SK-N-SH (cell line): ENCODE measurements around the gene GSTM4. TPM values are rescaled to one million over a fixed set of nuclear protein-coding genes. Genes with fewer than 3 reads are reported as not detected.

Experiments used
- CTCF ChIA-PET: fragments of 300-600, 350-600 bp; formaldehyde crosslinking; extraction: SDS; loops from one replicate; lab custom pipeline; 2021; lab: Yijun Ruan, JAX
- POLR2A ChIA-PET: fragments of 350-600 bp; sonication (Branson Sonifier 250); formaldehyde crosslinking; extraction: SDS; loops from one replicate; lab custom pipeline; 2020; ENCODE audit warnings: antibody characterized with exemption, inconsistent platforms; lab: Yijun Ruan, JAX
- DNase-seq: peaks from one replicate; pipeline ENCODE4 v3.0.0; 2012
- H2AFZ ChIP-seq: fragments of 200-600 bp; sonication (generic); 2 replicates; pipeline ENCODE4 v1.8.1; 2016; ENCODE audit warnings: antibody characterized with exemption, mild to moderate bottlenecking, low read depth
- H3F3A ChIP-seq: fragments of 200-600 bp; sonication (generic); replicated peaks from 2 replicates; pipeline ENCODE3; 2016; ENCODE audit warnings: antibody characterized with exemption, mild to moderate bottlenecking; ENCODE audit not compliant: insufficient read depth
- H3K27ac ChIP-seq, 2 experiments: fragments of 200-500 bp in 1 of 2; fragments of 200-600 bp in 1 of 2; sonication (Bioruptor generic) in 1 of 2; sonication (generic), shearing (Covaris generic) in 1 of 2; 2 replicates each; pipeline versions ENCODE4 v1.5.1 to v1.6.1; 2014 to 2016; ENCODE audit warnings: low read depth in 2 of 2, inconsistent platforms in 1 of 2, low read length in 1 of 2, mild to moderate bottlenecking in 1 of 2, mixed read lengths in 1 of 2
- H3K27me3 ChIP-seq: fragments of 200-600 bp; sonication (generic), shearing (Covaris generic); 2 replicates; pipeline ENCODE4 v1.6.1; 2016; ENCODE audit warnings: mixed run types; ENCODE audit not compliant: insufficient read depth
- H3K36me3 ChIP-seq, 2 experiments: fragments of 200-500 bp in 1 of 2; fragments of 200-600 bp in 1 of 2; sonication (Bioruptor generic) in 1 of 2; sonication (generic) in 1 of 2; replicated peaks in 1 of 2; 2 replicates each; pipeline versions ENCODE3 to v1.5.1; 2014 to 2016; ENCODE audit warnings: low read length in 1 of 2, mild to moderate bottlenecking in 1 of 2; ENCODE audit not compliant: insufficient read depth in 2 of 2, control insufficient read depth in 1 of 2
- H3K4me1 ChIP-seq, 2 experiments: fragments of 200-500 bp in 1 of 2; fragments of 200-600 bp in 1 of 2; sonication (Bioruptor generic) in 1 of 2; sonication (generic), shearing (Covaris generic) in 1 of 2; 2 replicates each; pipeline versions ENCODE4 v1.5.1 to v1.6.1; 2014 to 2016; ENCODE audit warnings: low read depth in 1 of 2, low read length in 1 of 2, mixed run types in 1 of 2; ENCODE audit not compliant: insufficient read depth in 2 of 2, control insufficient read depth in 1 of 2
- H3K4me2 ChIP-seq: fragments of 200-600 bp; sonication (generic), shearing (Covaris generic); 2 replicates; pipeline ENCODE4 v1.6.1; 2017; ENCODE audit warnings: mixed run types
- H3K4me3 ChIP-seq, 2 experiments: fragments of 200-500 bp in 1 of 2; fragments of 200-600 bp in 1 of 2; sonication (Bioruptor generic) in 1 of 2; sonication (generic), shearing (Covaris generic) in 1 of 2; 2 replicates each; pipeline versions ENCODE4 v1.5.1 to v1.8.1; 2014 to 2016; ENCODE audit warnings: low read depth in 2 of 2, inconsistent platforms in 1 of 2, low read length in 1 of 2, mild to moderate bottlenecking in 1 of 2, mixed read lengths in 1 of 2, moderate library complexity in 1 of 2
- H3K79me2 ChIP-seq: fragments of 200-600 bp; sonication (generic); 2 replicates; pipeline ENCODE4 v1.8.1; 2017; ENCODE audit warnings: mild to moderate bottlenecking; ENCODE audit not compliant: insufficient read depth
- H3K9ac ChIP-seq: fragments of 200-600 bp; sonication (generic); 2 replicates; pipeline ENCODE4 v1.6.1; 2017; ENCODE audit warnings: mixed run types
- H3K9me2 ChIP-seq: fragments of 200-600 bp; sonication (generic); 2 replicates; pipeline ENCODE4 v1.6.1; 2017; ENCODE audit warnings: mixed run types
- H3K9me3 ChIP-seq: fragments of 200-600 bp; sonication (generic); 2 replicates; pipeline ENCODE4 v1.6.1; 2017; ENCODE audit warnings: mixed run types, mild to moderate bottlenecking, moderate library complexity
- H4K20me1 ChIP-seq: fragments of 200-600 bp; sonication (generic); 2 replicates; pipeline ENCODE4 v1.6.1; 2017; ENCODE audit warnings: mild to moderate bottlenecking, mixed run types; ENCODE audit not compliant: insufficient read depth
- CHD2 ChIP-seq: fragments of 150-350 bp; IDR thresholded peaks from 2 replicates; pipeline ENCODE4 v1.6.1; 2018; ENCODE audit warnings: low read length; ENCODE audit not compliant: partially characterized antibody
- FOXJ3 ChIP-seq: sonication (generic); formaldehyde crosslinking; IDR thresholded peaks from 2 replicates; pipeline ENCODE4 v1.5.1; 2020; ENCODE audit warnings: mild to moderate bottlenecking, missing genetic modification reagents
- FOXM1 ChIP-seq: IDR thresholded peaks from 2 replicates; pipeline ENCODE4 v1.4.0; 2012; ENCODE audit warnings: low read depth, mild to moderate bottlenecking
- GATA2 ChIP-seq: sonication (generic); formaldehyde crosslinking; IDR thresholded peaks from 2 replicates; pipeline ENCODE4 v1.5.0; 2020; ENCODE audit warnings: mild to moderate bottlenecking, missing genetic modification reagents
- JUND ChIP-seq: IDR thresholded peaks from 2 replicates; pipeline ENCODE4 v1.4.0; 2012
- MEF2A ChIP-seq: IDR thresholded peaks from 2 replicates; pipeline ENCODE4 v1.4.0; 2012; ENCODE audit warnings: low read depth, borderline replicate concordance
- NFIC ChIP-seq: IDR thresholded peaks from 2 replicates; pipeline ENCODE4 v1.4.0; 2012; ENCODE audit warnings: borderline replicate concordance
- NRF1 ChIP-seq: IDR thresholded peaks from 2 replicates; pipeline ENCODE4 v1.6.1; 2012; ENCODE audit warnings: low read depth, mild to moderate bottlenecking, low read length
- RCOR1 ChIP-seq: fragments of 150-350 bp; IDR thresholded peaks from 2 replicates; pipeline ENCODE4 v1.6.1; 2017; ENCODE audit warnings: antibody characterized with exemption, low read length
- RFX5 ChIP-seq: IDR thresholded peaks from 2 replicates; pipeline ENCODE4 v1.6.1; 2012; ENCODE audit warnings: mild to moderate bottlenecking, improper control_type of control experiment, low read length
- RXRA ChIP-seq: IDR thresholded peaks from 2 replicates; pipeline ENCODE4 v1.4.0; 2012; ENCODE audit warnings: low read depth, mild to moderate bottlenecking, borderline replicate concordance
- SIN3A ChIP-seq: IDR thresholded peaks from 2 replicates; pipeline ENCODE4 v1.6.1; 2012; ENCODE audit warnings: low read depth, mild to moderate bottlenecking, low read length, moderate library complexity, borderline replicate concordance
- TCF12 ChIP-seq: IDR thresholded peaks from 2 replicates; pipeline ENCODE4 v1.4.0; 2012
- WGBS: methylation state at CpG from one replicate; pipeline ENCODE4 v1.1.6; 2017; ENCODE audit warnings: low lambda C conversion rate; 5-methylcytosine and 5-hydroxymethylcytosine counted together
- polyA plus RNA-seq, 3 experiments: library from polyadenylated mRNA; depleted of rRNA; stranded (reverse); fragments of >200 nt; gene quantifications; 2 replicates each; pipeline ENCODE4 v1.2.3, GENCODE V29; 2012
- TF ChIP-seq, protein P1 (sequence below): IDR thresholded peaks from 2 replicates; pipeline ENCODE4 v1.6.1; 2012; ENCODE audit warnings: mild to moderate bottlenecking, low read depth, low read length, moderate library complexity
- TF ChIP-seq, protein P2 (sequence below): fragments of 200-600 bp; sonication (generic); IDR thresholded peaks from 2 replicates; pipeline ENCODE4 v1.6.1; 2017; ENCODE audit warnings: antibody characterized with exemption, mild to moderate bottlenecking, moderate library complexity

The GSTM4 gene
- polyA plus RNA-seq, 1 of the 3 experiments (the other 2 are of a cell fraction) = 34.2 TPM

DNA sequence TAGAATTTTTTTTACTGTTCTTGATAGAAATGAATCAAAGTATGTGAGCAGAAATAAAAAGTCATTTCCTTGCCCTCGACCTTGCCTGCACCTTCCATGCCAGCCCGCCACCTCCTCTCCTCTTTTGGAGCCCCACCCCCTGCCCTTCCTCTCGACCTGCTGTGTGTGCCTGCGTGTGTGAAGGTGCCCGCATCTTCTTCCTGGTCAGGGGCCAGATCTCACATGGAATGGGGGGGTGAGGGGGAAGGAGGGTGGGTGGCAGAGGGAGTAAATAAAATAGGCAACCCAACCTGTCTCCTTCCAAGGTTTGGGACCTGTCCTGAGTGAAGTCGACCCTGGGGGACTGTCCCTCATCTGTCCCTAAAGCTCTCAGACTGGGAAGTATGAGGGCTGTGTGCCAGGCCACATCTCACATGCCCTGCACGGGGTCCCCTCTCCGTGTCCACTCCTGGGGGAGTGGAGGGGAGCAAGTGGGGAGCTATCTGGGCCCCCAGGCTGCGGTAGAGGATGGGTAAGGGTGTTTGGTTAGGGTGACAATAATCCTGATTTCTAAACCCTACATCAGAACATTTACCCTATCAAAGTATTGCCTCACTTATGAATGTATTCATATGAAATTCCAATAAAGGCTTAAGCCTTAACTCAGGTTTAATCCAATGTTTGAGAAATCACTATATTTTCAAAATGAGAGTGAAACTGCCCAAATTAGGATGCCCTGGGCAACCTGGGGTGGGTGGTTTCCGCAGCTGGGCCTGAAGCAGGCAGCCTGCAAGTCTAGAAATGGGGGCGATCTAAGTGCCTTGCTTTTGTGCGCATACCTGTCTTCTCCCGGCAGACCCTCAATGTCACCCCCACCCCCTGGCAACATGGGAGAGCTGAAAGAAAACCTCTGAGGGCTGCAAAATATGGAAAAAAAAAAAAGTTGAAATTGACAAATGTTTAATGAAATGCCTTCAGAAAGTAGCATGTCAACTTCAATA lies 20.8 kb upstream of the GSTM4 start:
- ChIA-PET POLR2A (interaction anchor here (0.8 to 1.0 kb wide), 2 partner anchors 9 to 87 kb away, joined by 3 to 5 read pairs; partner anchors contain the start of gene GNAI3), CTCF (interaction anchor here (0.6 to 9.5 kb wide), 10 partner anchors 7 to 327 kb away, joined by 3 to 169 read pairs (median 21); partner anchors contain the start of genes AMPD2, GNAI3 and GNAT2)
- no peak overlapping the region for H3K4me3 ChIP-seq
- peaks cover 19 to 20% of the 10 kb centered on the region in 2 experiments for H3K36me3 ChIP-seq
- H3K9me3 ChIP-seq = no peaks in the 10 kb centered on the region; the same call in 1 of the 2 replicates
- TF ChIP-seq RXRA (no peak), FOXJ3 (no peak), JUND (no peak), GATA2 (CRISPR knock-in tag) (no peak), RCOR1 (no peak), TCF12 (no peak), RFX5 (no peak), SIN3A (no peak), CHD2 (no peak)
- TF ChIP-seq, protein P1, sequence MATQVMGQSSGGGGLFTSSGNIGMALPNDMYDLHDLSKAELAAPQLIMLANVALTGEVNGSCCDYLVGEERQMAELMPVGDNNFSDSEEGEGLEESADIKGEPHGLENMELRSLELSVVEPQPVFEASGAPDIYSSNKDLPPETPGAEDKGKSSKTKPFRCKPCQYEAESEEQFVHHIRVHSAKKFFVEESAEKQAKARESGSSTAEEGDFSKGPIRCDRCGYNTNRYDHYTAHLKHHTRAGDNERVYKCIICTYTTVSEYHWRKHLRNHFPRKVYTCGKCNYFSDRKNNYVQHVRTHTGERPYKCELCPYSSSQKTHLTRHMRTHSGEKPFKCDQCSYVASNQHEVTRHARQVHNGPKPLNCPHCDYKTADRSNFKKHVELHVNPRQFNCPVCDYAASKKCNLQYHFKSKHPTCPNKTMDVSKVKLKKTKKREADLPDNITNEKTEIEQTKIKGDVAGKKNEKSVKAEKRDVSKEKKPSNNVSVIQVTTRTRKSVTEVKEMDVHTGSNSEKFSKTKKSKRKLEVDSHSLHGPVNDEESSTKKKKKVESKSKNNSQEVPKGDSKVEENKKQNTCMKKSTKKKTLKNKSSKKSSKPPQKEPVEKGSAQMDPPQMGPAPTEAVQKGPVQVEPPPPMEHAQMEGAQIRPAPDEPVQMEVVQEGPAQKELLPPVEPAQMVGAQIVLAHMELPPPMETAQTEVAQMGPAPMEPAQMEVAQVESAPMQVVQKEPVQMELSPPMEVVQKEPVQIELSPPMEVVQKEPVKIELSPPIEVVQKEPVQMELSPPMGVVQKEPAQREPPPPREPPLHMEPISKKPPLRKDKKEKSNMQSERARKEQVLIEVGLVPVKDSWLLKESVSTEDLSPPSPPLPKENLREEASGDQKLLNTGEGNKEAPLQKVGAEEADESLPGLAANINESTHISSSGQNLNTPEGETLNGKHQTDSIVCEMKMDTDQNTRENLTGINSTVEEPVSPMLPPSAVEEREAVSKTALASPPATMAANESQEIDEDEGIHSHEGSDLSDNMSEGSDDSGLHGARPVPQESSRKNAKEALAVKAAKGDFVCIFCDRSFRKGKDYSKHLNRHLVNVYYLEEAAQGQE = no peak
- peak overlapping the region in 1 of 2 experiments; percentile 98; a peak in 2 of 4 replicates for H3K27ac ChIP-seq
- H3K27me3 ChIP-seq = no peaks in the 10 kb centered on the region
- no peaks in the 10 kb centered on the region for H3K9me2 ChIP-seq
- no peak overlapping the region for H3K9ac ChIP-seq
- peaks cover 4% of the 10 kb centered on the region for H3F3A ChIP-seq
- H3K79me2 ChIP-seq = no peaks in the 10 kb centered on the region
- H2AFZ ChIP-seq = no peak overlapping the region
- peak; percentile 7 for DNase-seq
- 79% methylated on average over 11 of the region's 13 CpGs for WGBS
- no peaks in the 10 kb centered on the region for H4K20me1 ChIP-seq
- H3K4me2 ChIP-seq = no peak overlapping the region
- H3K4me1 ChIP-seq = peaks cover 7 to 88% of the 10 kb centered on the region in 2 experiments; a peak in 3 of 4 replicates

DNA sequence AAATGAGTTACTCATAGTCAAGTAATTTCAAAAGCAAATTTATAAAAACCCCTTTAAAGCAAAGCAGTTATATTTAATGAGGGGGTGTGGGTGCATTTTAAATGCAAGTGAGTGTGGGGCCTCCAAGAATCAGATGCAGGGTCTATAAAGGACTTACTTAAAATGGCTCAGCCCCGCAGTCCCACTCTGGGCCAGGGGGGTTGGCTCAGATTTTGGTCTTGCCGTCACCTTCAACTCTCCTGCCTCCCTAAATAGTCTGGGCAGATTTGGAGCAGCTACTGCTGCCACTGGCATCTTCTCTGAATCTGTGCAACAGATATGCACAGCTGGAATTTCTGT lies 20.1 kb upstream of the GSTM4 start:
- DNase-seq = no peak
- Histone ChIP-seq H3K36me3 (peaks cover 14 to 18% of the 10 kb centered on the region in 2 experiments), H3K4me2 (peak overlapping the region; percentile 29; the same call in 1 of the 2 replicates), H3K9ac (no peak overlapping the region), H3K79me2 (no peaks in the 10 kb centered on the region), H3K27ac (peak overlapping the region; percentile 13 to 98; a peak in 3 of 4 replicates), H3F3A (peaks cover 4% of the 10 kb centered on the region), H3K9me2 (no peaks in the 10 kb centered on the region), H3K4me1 (peaks cover 7 to 89% of the 10 kb centered on the region in 2 experiments; a peak in 3 of 4 replicates), H2AFZ (no peak overlapping the region), H3K27me3 (no peaks in the 10 kb centered on the region), H3K4me3 (no peak overlapping the region), H3K9me3 (no peaks in the 10 kb centered on the region; the same call in 1 of the 2 replicates), H4K20me1 (no peaks in the 10 kb centered on the region)
- TF ChIP-seq RCOR1 (no peak), FOXM1 (no peak), RFX5 (no peak), NFIC (no peak), FOXJ3 (no peak), NRF1 (no peak), SIN3A (no peak), MEF2A (no peak), TCF12 (no peak)
- TF ChIP-seq, protein P2, sequence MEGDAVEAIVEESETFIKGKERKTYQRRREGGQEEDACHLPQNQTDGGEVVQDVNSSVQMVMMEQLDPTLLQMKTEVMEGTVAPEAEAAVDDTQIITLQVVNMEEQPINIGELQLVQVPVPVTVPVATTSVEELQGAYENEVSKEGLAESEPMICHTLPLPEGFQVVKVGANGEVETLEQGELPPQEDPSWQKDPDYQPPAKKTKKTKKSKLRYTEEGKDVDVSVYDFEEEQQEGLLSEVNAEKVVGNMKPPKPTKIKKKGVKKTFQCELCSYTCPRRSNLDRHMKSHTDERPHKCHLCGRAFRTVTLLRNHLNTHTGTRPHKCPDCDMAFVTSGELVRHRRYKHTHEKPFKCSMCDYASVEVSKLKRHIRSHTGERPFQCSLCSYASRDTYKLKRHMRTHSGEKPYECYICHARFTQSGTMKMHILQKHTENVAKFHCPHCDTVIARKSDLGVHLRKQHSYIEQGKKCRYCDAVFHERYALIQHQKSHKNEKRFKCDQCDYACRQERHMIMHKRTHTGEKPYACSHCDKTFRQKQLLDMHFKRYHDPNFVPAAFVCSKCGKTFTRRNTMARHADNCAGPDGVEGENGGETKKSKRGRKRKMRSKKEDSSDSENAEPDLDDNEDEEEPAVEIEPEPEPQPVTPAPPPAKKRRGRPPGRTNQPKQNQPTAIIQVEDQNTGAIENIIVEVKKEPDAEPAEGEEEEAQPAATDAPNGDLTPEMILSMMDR = no peak
- POLR2A ChIA-PET = interaction anchor here (0.8 to 1.0 kb wide), 2 partner anchors 9 to 88 kb away, joined by 3 to 5 read pairs; partner anchors contain the start of gene GNAI3
- 84% methylated on average over 2 of the region's 2 CpGs for WGBS
- CTCF ChIA-PET = interaction anchor here (0.6 to 9.5 kb wide), 8 partner anchors 8 to 349 kb away, joined by 3 to 169 read pairs (median 22); partner anchors contain the start of genes AHCYL1, AMPD2, GNAI3 and GNAT2
